Activated CD8-positive, alpha-beta memory T cell treated with anti-CD3 and anti-CD28 coated beads, Interleukin-2, amount 50 U/mL, for 1 hour (primary cell): Measurements from ENCODE around the gene CAPN12.

ENCODE experiments used
- DNase-seq: peaks from one replicate; pipeline ENCODE4 v3.0.0-alpha.2; 2020; ENCODE audit errors: extremely low read depth

The CAPN12 gene

GRCh38 chr19:38709671-38710415 lies 34.4 kb downstream of the CAPN12 start:
- DNase-seq: no peak

GRCh38 chr19:38709119-38709518 lies 35.2 kb downstream of the CAPN12 start:
- DNase-seq: no peak

GRCh38 chr19:38708413-38709024 lies 35.8 kb downstream of the CAPN12 start:
- no peak for DNase-seq

GRCh38 chr19:38707512-38708114 lies 36.7 kb downstream of the CAPN12 start:
- no peak for DNase-seq

- no peak for DNase-seq
Observed at GRCh38 chr19:38706792-38707511, 37.3 kb downstream of the CAPN12 start.

- no peak for DNase-seq
Observed at GRCh38 chr19:38705197-38706019, 38.9 kb downstream of the CAPN12 start.

GRCh38 chr19:38704488-38705026 lies 39.7 kb downstream of the CAPN12 start:
- DNase-seq: no peak

GRCh38 chr19:38703509-38703908 lies 40.8 kb downstream of the CAPN12 start:
- DNase-seq: no peak

GRCh38 chr19:38702278-38702677 lies 42.0 kb downstream of the CAPN12 start:
- no peak for DNase-seq

GRCh38 chr19:38701455-38702063 lies 42.7 kb downstream of the CAPN12 start:
- DNase-seq: no peak

- DNase-seq: no peak
Observed at GRCh38 chr19:38700902-38701454, 43.3 kb downstream of the CAPN12 start.

- DNase-seq: no peak
Observed at GRCh38 chr19:38700350-38700901, 43.8 kb downstream of the CAPN12 start.

- no peak for DNase-seq
Observed at GRCh38 chr19:38699647-38700349, 44.5 kb downstream of the CAPN12 start.

- no peak for DNase-seq
Observed at GRCh38 chr19:38699027-38699346, 45.3 kb downstream of the CAPN12 start.

- DNase-seq: no peak
Observed at GRCh38 chr19:38698225-38699026, 45.8 kb downstream of the CAPN12 start.

- no peak for DNase-seq
Observed at GRCh38 chr19:38697641-38698071, 46.6 kb downstream of the CAPN12 start.

GRCh38 chr19:38697197-38697596 lies 47.1 kb downstream of the CAPN12 start:
- no peak for DNase-seq

- DNase-seq: no peak
Observed at GRCh38 chr19:38696729-38697055, 47.6 kb downstream of the CAPN12 start.
